H9 (cell line): ENCODE results near the gene NLRP1. TPM values are rescaled to one million over a fixed set of nuclear protein-coding genes. Genes with fewer than 3 reads are reported as not detected.

ENCODE experiments used
- DNase-seq: peaks from one replicate; pipeline ENCODE4 v3.0.0-alpha.2; 2017
- H2AFZ ChIP-seq: one replicate; pipeline ENCODE4 v1.6.1; 2013; ENCODE audit warnings: mild to moderate bottlenecking, low read length, control low read depth, moderate library complexity
- H2AK5ac ChIP-seq: 2 replicates; pipeline ENCODE4 v1.6.1; 2013; ENCODE audit warnings: low read length, control low read depth, mixed read lengths; ENCODE audit not compliant: insufficient read length
- H2BK120ac ChIP-seq: one replicate; pipeline ENCODE4 v1.6.1; 2013; ENCODE audit warnings: low read depth, mild to moderate bottlenecking, low read length, control low read depth, inconsistent platforms; ENCODE audit not compliant: poor library complexity, severe bottlenecking
- H2BK12ac ChIP-seq: 2 replicates; pipeline ENCODE4 v1.6.1; 2013; ENCODE audit warnings: low read length, control low read depth, mixed read lengths, low read depth; ENCODE audit not compliant: insufficient read length
- H2BK15ac ChIP-seq: 2 replicates; pipeline ENCODE4 v1.6.1; 2013; ENCODE audit warnings: low read depth, low read length, control low read depth
- H2BK20ac ChIP-seq: one replicate; pipeline ENCODE4 v1.6.1; 2013; ENCODE audit warnings: low read depth, mild to moderate bottlenecking, low read length, control low read depth, inconsistent platforms; ENCODE audit not compliant: poor library complexity, severe bottlenecking
- H2BK5ac ChIP-seq: 2 replicates; pipeline ENCODE4 v1.6.1; 2013; ENCODE audit warnings: low read length, control low read depth, mixed read lengths; ENCODE audit not compliant: insufficient read length
- H3K14ac ChIP-seq: 2 replicates; pipeline ENCODE4 v1.6.1; 2013; ENCODE audit warnings: low read length, control low read depth; ENCODE audit not compliant: insufficient read depth
- H3K18ac ChIP-seq: 2 replicates; pipeline ENCODE4 v1.6.1; 2013; ENCODE audit warnings: low read depth, mild to moderate bottlenecking, mixed read lengths, low read length, control low read depth; ENCODE audit not compliant: insufficient read length
- H3K23ac ChIP-seq: 2 replicates; pipeline ENCODE4 v1.6.1; 2013; ENCODE audit warnings: low read length, control low read depth, mixed read lengths, low read depth; ENCODE audit not compliant: insufficient read length
- H3K23me2 ChIP-seq: 2 replicates; pipeline ENCODE4 v1.6.1; 2013; ENCODE audit warnings: low read depth, mild to moderate bottlenecking, mixed read lengths, low read length, control low read depth; ENCODE audit not compliant: insufficient read length, poor library complexity, severe bottlenecking
- H3K27ac ChIP-seq: 2 replicates; pipeline ENCODE4 v1.5.1; 2013; ENCODE audit warnings: low read length, control low read depth, mixed read lengths, low read depth; ENCODE audit not compliant: insufficient read length
- H3K27me3 ChIP-seq: 2 replicates; pipeline ENCODE4 v1.6.1; 2013; ENCODE audit warnings: low read length, control low read depth, inconsistent platforms; ENCODE audit not compliant: insufficient read depth
- H3K4ac ChIP-seq: 2 replicates; pipeline ENCODE4 v1.6.1; 2013; ENCODE audit warnings: low read depth, mild to moderate bottlenecking, control low read depth, inconsistent platforms, low read length, moderate library complexity
- H3K4me1 ChIP-seq: 2 replicates; pipeline ENCODE4 v1.6.1; 2013; ENCODE audit warnings: low read length, control low read depth, inconsistent platforms; ENCODE audit not compliant: insufficient read depth
- H3K4me2 ChIP-seq: 2 replicates; pipeline ENCODE4 v1.6.1; 2013; ENCODE audit warnings: low read length, control low read depth, mixed read lengths; ENCODE audit not compliant: insufficient read length, insufficient read depth
- H3K56ac ChIP-seq: 2 replicates; pipeline ENCODE4 v1.6.1; 2013; ENCODE audit warnings: low read depth, mild to moderate bottlenecking, mixed read lengths, low read length, control low read depth; ENCODE audit not compliant: insufficient read length
- H3K79me1 ChIP-seq: 2 replicates; pipeline ENCODE4 v1.6.1; 2013; ENCODE audit warnings: low read depth, mild to moderate bottlenecking, moderate library complexity, low read length, control low read depth, inconsistent platforms; ENCODE audit not compliant: insufficient read depth, poor library complexity, severe bottlenecking
- H3K79me2 ChIP-seq: 2 replicates; pipeline ENCODE4 v1.6.1; 2013; ENCODE audit warnings: low read length, control low read depth, inconsistent platforms; ENCODE audit not compliant: insufficient read depth
- H3K9ac ChIP-seq: 2 replicates; pipeline ENCODE4 v1.6.1; 2013; ENCODE audit warnings: low read length, control low read depth, mixed read lengths; ENCODE audit not compliant: insufficient read length; ENCODE audit errors: extremely low read depth
- H3K9me3 ChIP-seq: one replicate; pipeline ENCODE4 v1.6.1; 2013; ENCODE audit warnings: low read depth, low read length, inconsistent platforms; ENCODE audit not compliant: control insufficient read depth
- H3T11ph ChIP-seq: one replicate; pipeline ENCODE4 v1.6.1; 2013; ENCODE audit warnings: mild to moderate bottlenecking, low read length, control low read depth, inconsistent platforms
- H4K20me1 ChIP-seq: one replicate; pipeline ENCODE4 v1.6.1; 2013; ENCODE audit not compliant: control insufficient read depth, insufficient read length, insufficient read depth
- H4K5ac ChIP-seq: 2 replicates; pipeline ENCODE4 v1.6.1; 2013; ENCODE audit warnings: low read depth, mild to moderate bottlenecking, mixed read lengths, low read length, control low read depth; ENCODE audit not compliant: insufficient read length
- H4K8ac ChIP-seq: replicated peaks from 2 replicates; pipeline ENCODE4 v1.6.1; 2013; ENCODE audit warnings: low read length, control low read depth, mixed read lengths, low read depth; ENCODE audit not compliant: insufficient read length
- H4K91ac ChIP-seq: 2 replicates; pipeline ENCODE4 v1.6.1; 2013; ENCODE audit warnings: low read depth, mild to moderate bottlenecking, moderate library complexity, mixed read lengths, low read length, control low read depth; ENCODE audit not compliant: insufficient read length
- H3K27ac Mint-ChIP-seq, 3 experiments: 2 replicates in 2 of 3; 3 replicates in 1 of 3; pipeline ENCODE4 v1.8.0; 2020 to 2021; ENCODE audit warnings: mixed read lengths in 3 of 3, mild to moderate bottlenecking in 1 of 3, moderate library complexity in 1 of 3
- H3K27me3 Mint-ChIP-seq: 2 replicates; pipeline ENCODE4 v1.8.0; 2021; ENCODE audit warnings: low read depth, mild to moderate bottlenecking, moderate library complexity, mixed read lengths
- H3K36me3 Mint-ChIP-seq, 3 experiments: 2 replicates in 2 of 3; 3 replicates in 1 of 3; pipeline ENCODE4 v1.8.0; 2020 to 2021; ENCODE audit warnings: low read depth in 3 of 3, mixed read lengths in 3 of 3; ENCODE audit not compliant: insufficient read depth in 1 of 3
- H3K4me1 Mint-ChIP-seq, 2 experiments: 2 replicates each; pipeline ENCODE4 v1.8.0; 2020; ENCODE audit warnings: mixed read lengths in 2 of 2
- H3K4me3 Mint-ChIP-seq, 2 experiments: 2 replicates in 1 of 2; 3 replicates in 1 of 2; pipeline ENCODE4 v1.8.0; 2020 to 2021; ENCODE audit warnings: mild to moderate bottlenecking in 2 of 2, mixed read lengths in 2 of 2, moderate library complexity in 1 of 2
- H3K9me3 Mint-ChIP-seq, 2 experiments: 2 replicates in 1 of 2; 3 replicates in 1 of 2; pipeline ENCODE4 v1.8.0; 2020; ENCODE audit warnings: mild to moderate bottlenecking in 2 of 2, mixed read lengths in 2 of 2, moderate library complexity in 1 of 2
- CTCF ChIP-seq: fragments of 200-600 bp; sonication (generic); conservative IDR thresholded peaks from 3 replicates; pipeline ENCODE4 v1.8.0; 2021; ENCODE audit warnings: antibody characterized with exemption, mild to moderate bottlenecking
- WGBS: extraction: QIAGEN DNeasy Blood & Tissue Kit; methylation state at CpG from one replicate; pipeline ENCODE4 v1.1.7; 2013; ENCODE audit warnings: missing lambda C conversion rate, low lambda C conversion rate, mixed read lengths; ENCODE audit not compliant: insufficient read length; ENCODE audit errors: extremely low coverage; 5-methylcytosine and 5-hydroxymethylcytosine counted together
- total RNA-seq: library from RNA; stranded (reverse); gene quantifications from 2 replicates; pipeline ENCODE4 v1.2.1, GENCODE V29; 2021

The NLRP1 gene
- total RNA-seq, 1 experiment from 2014 or later: 12.1 TPM

- H3K27me3 Mint-ChIP-seq: peaks cover 14% of the 10 kb centered on the region
- no peak overlapping the region for H2BK5ac ChIP-seq
- no peaks in the 10 kb centered on the region for H3K9me3 ChIP-seq
- no peaks in the 10 kb centered on the region for H3K4me1 Mint-ChIP-seq
- H4K20me1 ChIP-seq: no peaks in the 10 kb centered on the region
- no peak overlapping the region for H2BK12ac ChIP-seq
- WGBS: no CpG with 5 or more reads among the region's 2 CpGs
- H2BK20ac ChIP-seq: no peak overlapping the region
- no peak overlapping the region for H2BK120ac ChIP-seq
- H3K4ac ChIP-seq: no peak overlapping the region
- H3K23ac ChIP-seq: no peak overlapping the region
- no peak overlapping the region for H2AK5ac ChIP-seq
- no peak for DNase-seq
- H3K79me1 ChIP-seq: no peaks in the 10 kb centered on the region
- H3K4me3 Mint-ChIP-seq: no peak overlapping the region
- no peaks in the 10 kb centered on the region for H3K79me2 ChIP-seq
- no peak overlapping the region for H3K27ac ChIP-seq
- no peaks in the 10 kb centered on the region for H3K4me1 ChIP-seq
- H3K56ac ChIP-seq: no peak overlapping the region
- H2AFZ ChIP-seq: no peak overlapping the region
- no peak overlapping the region for H3K14ac ChIP-seq
- H4K91ac ChIP-seq: no peak overlapping the region
- H3K4me2 ChIP-seq: no peak overlapping the region
- H3K9ac ChIP-seq: no peak overlapping the region
- H3K18ac ChIP-seq: no peak overlapping the region
- no peak overlapping the region for H3K27ac Mint-ChIP-seq
- H3K9me3 Mint-ChIP-seq: no peaks in the 10 kb centered on the region
- H3K36me3 Mint-ChIP-seq: no peaks in the 10 kb centered on the region
- no peak overlapping the region for H4K5ac ChIP-seq
- TF ChIP-seq CTCF: no peak
- H4K8ac ChIP-seq: no peak overlapping the region
- no peaks in the 10 kb centered on the region for H3K27me3 ChIP-seq
- no peak overlapping the region for H3T11ph ChIP-seq
- H3K23me2 ChIP-seq: no peaks in the 10 kb centered on the region
- no peak overlapping the region for H2BK15ac ChIP-seq
Measured at GRCh38 chr17:5630434-5630833, 46.1 kb upstream of the NLRP1 start.
